Fibroblast of skin of scalp (primary cell): ENCODE data around the gene ABL2.

Experiments
- DNase-seq: peaks from one replicate; pipeline ENCODE4 v3.0.0-alpha.2; 2013

ABL2 gene

GRCh38 chr1:179129702-179130473 lies 99.6 kb downstream of the ABL2 start:
- no peak for DNase-seq

- DNase-seq, result no peak
Measured at GRCh38 chr1:179128520-179128919, 101.0 kb downstream of the ABL2 start.

- DNase-seq, result peak; percentile 66
Measured at GRCh38 chr1:179127163-179127895, 102.1 kb downstream of the ABL2 start.

- DNase-seq, result no peak
Measured at GRCh38 chr1:179126338-179127060, 103.0 kb downstream of the ABL2 start.

- DNase-seq, result peak; percentile 46
Measured at GRCh38 chr1:179124873-179125272, 104.6 kb downstream of the ABL2 start.

- DNase-seq, result peak; percentile 71
Measured at GRCh38 chr1:179121159-179121938, 108.1 kb downstream of the ABL2 start.

GRCh38 chr1:179120736-179121135 lies 108.7 kb downstream of the ABL2 start:
- no peak for DNase-seq

GRCh38 chr1:179119513-179119912 lies 110.0 kb downstream of the ABL2 start:
- DNase-seq, result no peak

GRCh38 chr1:179115181-179115580 lies 114.3 kb downstream of the ABL2 start:
- DNase-seq, result no peak

- no peak for DNase-seq
Measured at GRCh38 chr1:179108644-179109043, 120.8 kb downstream of the ABL2 start.

GRCh38 chr1:179107706-179108629 lies 121.5 kb downstream of the ABL2 start:
- no peak for DNase-seq

- no peak for DNase-seq
Measured at GRCh38 chr1:179105393-179105792, 124.1 kb downstream of the ABL2 start.

- no peak for DNase-seq
Measured at GRCh38 chr1:179104611-179105250, 124.7 kb downstream of the ABL2 start.

- no peak for DNase-seq
Measured at GRCh38 chr1:179103999-179104398, 125.5 kb downstream of the ABL2 start.

GRCh38 chr1:179101566-179101965 lies 127.9 kb downstream of the ABL2 start:
- DNase-seq, result no peak

GRCh38 chr1:179099891-179100290 lies 129.6 kb downstream of the ABL2 start:
- DNase-seq, result no peak

GRCh38 chr1:179095924-179096323 lies 133.6 kb downstream of the ABL2 start:
- no peak for DNase-seq

GRCh38 chr1:179095377-179095776 lies 134.1 kb downstream of the ABL2 start:
- DNase-seq, result no peak

- no peak for DNase-seq
Measured at GRCh38 chr1:179094818-179095217, 134.7 kb downstream of the ABL2 start.

- DNase-seq, result no peak
Measured at GRCh38 chr1:179092896-179093461, 136.5 kb downstream of the ABL2 start.
